H1 (cell line): ENCODE measurements around the gene GP5. TPM values are rescaled to one million over a fixed set of nuclear protein-coding genes. Genes with fewer than 3 reads are reported as not detected.

Source experiments
- CEBPB ChIP-seq: IDR thresholded peaks from 2 replicates; pipeline ENCODE4 v1.6.1; 2012; ENCODE audit warnings: low read depth, low read length
- CHD2 ChIP-seq: IDR thresholded peaks from 2 replicates; pipeline ENCODE4 v1.6.1; 2012; ENCODE audit warnings: low read length, improper control_type of control experiment
- CHD7 ChIP-seq: fragments of 300-600 bp; sonication (generic); IDR thresholded peaks from 2 replicates; pipeline ENCODE4 v1.7.1; 2012; ENCODE audit warnings: low read length, moderate library complexity, mild to moderate bottlenecking, inconsistent platforms; ENCODE audit not compliant: insufficient replicate concordance
- EGR1 ChIP-seq: IDR thresholded peaks from 2 replicates; pipeline ENCODE4 v1.6.1; 2011; ENCODE audit warnings: low read depth, low read length, borderline replicate concordance
- MAX ChIP-seq: IDR thresholded peaks from 2 replicates; pipeline ENCODE4 v1.6.1; 2012; ENCODE audit warnings: inconsistent platforms
- PHF8 ChIP-seq: fragments of 200-600 bp; sonication (generic); conservative IDR thresholded peaks from 2 replicates; pipeline ENCODE4 v1.7.1; 2012; ENCODE audit warnings: low read depth, mild to moderate bottlenecking, inconsistent platforms, low read length, moderate library complexity
- RXRA ChIP-seq: IDR thresholded peaks from 2 replicates; pipeline ENCODE4 v1.6.1; 2011; ENCODE audit warnings: low read depth, mild to moderate bottlenecking, low read length, moderate library complexity; ENCODE audit not compliant: insufficient read depth
- SAP30 ChIP-seq: fragments of 300-600 bp; sonication (generic); IDR thresholded peaks from 2 replicates; pipeline ENCODE4 v1.7.1; 2012; ENCODE audit warnings: low read length, moderate library complexity, mild to moderate bottlenecking, inconsistent platforms; ENCODE audit not compliant: insufficient read depth, insufficient replicate concordance
- SIRT6 ChIP-seq: IDR thresholded peaks from one replicate; pipeline ENCODE4 v1.7.1; 2012; ENCODE audit warnings: low read length, inconsistent platforms
- USF2 ChIP-seq: IDR thresholded peaks from 2 replicates; pipeline ENCODE4 v1.6.1; 2011; ENCODE audit warnings: low read length, improper control_type of control experiment
- polyA plus RNA-seq, 7 experiments: library from polyadenylated mRNA; depleted of rRNA in 3 of 7; stranded (reverse) in 5 of 7; unstranded in 2 of 7; fragments of >200 nt in 5 of 7; fragments of 200-250 nt in 2 of 7; gene quantifications; 1 replicate in 5 of 7; 2 replicates in 1 of 7; 4 replicates in 1 of 7; pipeline versions ENCODE4 v1.2.1 to v1.2.3, GENCODE V29; 2011 to 2013; ENCODE audit warnings: missing spikeins in 2 of 7, mixed read lengths in 2 of 7
- total RNA-seq: library from RNA; stranded (reverse); fragmentation: NEBNext Ultra II Directional; extraction: Animal tissue kit (Norgen Biotek cat#: 25700); gene quantifications from 2 replicates; pipeline ENCODE4 v1.2.1, GENCODE V29; 2021

GP5 gene
- total and polyA plus RNA-seq, 2 of the 8 experiments (the other 6 are each of a cell fraction or from before 2014, with no cell fraction given), result 0.13 to 0.14 TPM

- TF ChIP-seq CHD7 (no peak), MAX (no peak), SAP30 (no peak), CHD2 (no peak), RXRA (no peak), SIRT6 (no peak), CEBPB (no peak), EGR1 (no peak), PHF8 (no peak), USF2 (no peak)
Measured at GRCh38 chr3:194365526-194365925, 33.5 kb downstream of the GP5 start (continued).
